Activated CD8-positive, alpha-beta T cell treated with anti-CD3 and anti-CD28 coated beads for 36 hours (primary cell): ENCODE measurements around the gene USP24. TPM values are rescaled to one million over a fixed set of nuclear protein-coding genes. Genes with fewer than 3 reads are reported as not detected.

Source experiments
- ATAC-seq: fragments of 200-7000 bp; cut with Tn5 transposase; one replicate; pipeline ENCODE4 v1.10.0; 2021; ENCODE audit warnings: mild to moderate bottlenecking, moderate library complexity
- CTCF ChIA-PET: fragments of 350-600 bp; sonication (Branson Sonifier 250); formaldehyde crosslinking; loops from one replicate; lab custom pipeline; 2021; ENCODE audit warnings: antibody characterized with exemption; lab: Charles Lee
- POLR2A ChIA-PET: fragments of 350-600 bp; sonication (Branson Sonifier 250); formaldehyde crosslinking; loops from one replicate; lab custom pipeline; 2021; ENCODE audit warnings: antibody characterized with exemption; lab: Charles Lee
- DNase-seq: peaks from one replicate; pipeline ENCODE4 v3.0.0-alpha.2; 2020
- H3K27ac Mint-ChIP-seq: one replicate; pipeline ENCODE4 v1.8.0; 2021; ENCODE audit warnings: mild to moderate bottlenecking, mixed read lengths
- H3K27me3 Mint-ChIP-seq: one replicate; pipeline ENCODE4 v1.8.0; 2021; ENCODE audit warnings: mixed read lengths
- H3K36me3 Mint-ChIP-seq: one replicate; pipeline ENCODE4 v1.8.0; 2021; ENCODE audit warnings: low read depth, mixed read lengths
- H3K4me1 Mint-ChIP-seq: one replicate; pipeline ENCODE4 v1.8.0; 2021; ENCODE audit warnings: low read depth, mixed read lengths
- H3K4me3 Mint-ChIP-seq: one replicate; pipeline ENCODE4 v1.8.0; 2021; ENCODE audit warnings: mild to moderate bottlenecking, moderate library complexity, mixed read lengths
- H3K9me3 Mint-ChIP-seq: one replicate; pipeline ENCODE4 v1.8.0; 2021; ENCODE audit warnings: mixed read lengths
- CTCF ChIP-seq: fragments of 200-600 bp; IDR thresholded peaks from one replicate; pipeline ENCODE4 v1.8.0; 2022; ENCODE audit warnings: antibody characterized with exemption, mild to moderate bottlenecking
- intact Hi-C: fragments of 100-400 bp; cut with micrococcal nuclease; formaldehyde crosslinking; loops from one replicate; pipeline ENCODE4 v1.10.0; 2022
- total RNA-seq, 2 experiments: library from RNA; stranded (reverse); gene quantifications; one replicate each; pipeline ENCODE4 v1.2.3, GENCODE V29; 2021

Gene USP24
- total RNA-seq, 2 experiments from 2014 or later = 39.4 to 47.0 TPM

GRCh38 chr1:55056632-55056992 is 158.6 kb downstream of the USP24 start:
- ATAC-seq (no peak), DNase-seq (no peak)
- ChIA-PET CTCF (no interaction called here), POLR2A (no interaction called here)
- TF ChIP-seq CTCF = no peak
- peaks cover 5% of the 10 kb centered on the region for H3K4me1 Mint-ChIP-seq
- H3K36me3 Mint-ChIP-seq = no peaks in the 10 kb centered on the region
- intact Hi-C loops = no loop called here
- no peaks in the 10 kb centered on the region for H3K9me3 Mint-ChIP-seq
- H3K27me3 Mint-ChIP-seq = no peaks in the 10 kb centered on the region
- H3K4me3 Mint-ChIP-seq = no peak overlapping the region
- H3K27ac Mint-ChIP-seq = no peak overlapping the region

GRCh38 chr1:55055951-55056631 is 159.1 kb downstream of the USP24 start:
- no peak for TF ChIP-seq CTCF

GRCh38 chr1:55055084-55055882 is 159.9 kb downstream of the USP24 start:
- H3K27ac Mint-ChIP-seq = no peak overlapping the region
- H3K36me3 Mint-ChIP-seq = no peaks in the 10 kb centered on the region
- H3K4me3 Mint-ChIP-seq = no peak overlapping the region
- H3K4me1 Mint-ChIP-seq = peaks cover 1% of the 10 kb centered on the region
- no peak for ATAC-seq
- intact Hi-C loops = no loop called here
- H3K27me3 Mint-ChIP-seq = no peaks in the 10 kb centered on the region
- DNase-seq = no peak
- CTCF ChIA-PET = interaction anchor here (1.4 kb wide), 1 partner anchor 110 kb away, joined by 5 read pairs; no protein-coding TSS in a partner anchor
- no peaks in the 10 kb centered on the region for H3K9me3 Mint-ChIP-seq
- no peak for TF ChIP-seq CTCF
- POLR2A ChIA-PET = no interaction called here

More at GRCh38 chr1:55055951-55056631, 159.1 kb downstream of the USP24 start:
- Mint-ChIP-seq H3K4me1 (peaks cover 5% of the 10 kb centered on the region), H3K4me3 (no peak overlapping the region), H3K27ac (no peak overlapping the region), H3K36me3 (no peaks in the 10 kb centered on the region), H3K9me3 (no peaks in the 10 kb centered on the region), H3K27me3 (no peaks in the 10 kb centered on the region)
- ChIA-PET POLR2A (no interaction called here), CTCF (no interaction called here)
- intact Hi-C loops = no loop called here
- ATAC-seq (no peak), DNase-seq (no peak)

GRCh38 chr1:55054396-55054795 is 160.8 kb downstream of the USP24 start:
- no peaks in the 10 kb centered on the region for H3K36me3 Mint-ChIP-seq
- POLR2A ChIA-PET = no interaction called here
- intact Hi-C loops = no loop called here
- no peak overlapping the region for H3K4me3 Mint-ChIP-seq
- DNase-seq (no peak), ATAC-seq (no peak)
- no peaks in the 10 kb centered on the region for H3K27me3 Mint-ChIP-seq
- TF ChIP-seq CTCF = no peak
- no peak overlapping the region for H3K27ac Mint-ChIP-seq
- H3K4me1 Mint-ChIP-seq = no peaks in the 10 kb centered on the region
- no peaks in the 10 kb centered on the region for H3K9me3 Mint-ChIP-seq
- CTCF ChIA-PET = interaction anchor here (1.4 to 2.4 kb wide), 2 partner anchors 33 to 109 kb away, joined by 5 to 6 read pairs; no protein-coding TSS in a partner anchor
